GM12801 (cell line): Measurements from ENCODE around the gene EVC2.

ENCODE experiments used
- TF ChIP-seq, protein P1 (sequence below): IDR thresholded peaks from one replicate; pipeline ENCODE4 v1.5.1; 2011; ENCODE audit warnings: control low read depth; ENCODE audit not compliant: insufficient read length; ENCODE audit errors: extremely low read depth

The EVC2 gene

GRCh38 chr4:5618051-5618960 is 90.1 kb downstream of the EVC2 start:
- TF ChIP-seq, protein P1, sequence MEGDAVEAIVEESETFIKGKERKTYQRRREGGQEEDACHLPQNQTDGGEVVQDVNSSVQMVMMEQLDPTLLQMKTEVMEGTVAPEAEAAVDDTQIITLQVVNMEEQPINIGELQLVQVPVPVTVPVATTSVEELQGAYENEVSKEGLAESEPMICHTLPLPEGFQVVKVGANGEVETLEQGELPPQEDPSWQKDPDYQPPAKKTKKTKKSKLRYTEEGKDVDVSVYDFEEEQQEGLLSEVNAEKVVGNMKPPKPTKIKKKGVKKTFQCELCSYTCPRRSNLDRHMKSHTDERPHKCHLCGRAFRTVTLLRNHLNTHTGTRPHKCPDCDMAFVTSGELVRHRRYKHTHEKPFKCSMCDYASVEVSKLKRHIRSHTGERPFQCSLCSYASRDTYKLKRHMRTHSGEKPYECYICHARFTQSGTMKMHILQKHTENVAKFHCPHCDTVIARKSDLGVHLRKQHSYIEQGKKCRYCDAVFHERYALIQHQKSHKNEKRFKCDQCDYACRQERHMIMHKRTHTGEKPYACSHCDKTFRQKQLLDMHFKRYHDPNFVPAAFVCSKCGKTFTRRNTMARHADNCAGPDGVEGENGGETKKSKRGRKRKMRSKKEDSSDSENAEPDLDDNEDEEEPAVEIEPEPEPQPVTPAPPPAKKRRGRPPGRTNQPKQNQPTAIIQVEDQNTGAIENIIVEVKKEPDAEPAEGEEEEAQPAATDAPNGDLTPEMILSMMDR = no peak

GRCh38 chr4:5616331-5616950 is 91.9 kb downstream of the EVC2 start:
- TF ChIP-seq, protein P1 = no peak

DNA sequence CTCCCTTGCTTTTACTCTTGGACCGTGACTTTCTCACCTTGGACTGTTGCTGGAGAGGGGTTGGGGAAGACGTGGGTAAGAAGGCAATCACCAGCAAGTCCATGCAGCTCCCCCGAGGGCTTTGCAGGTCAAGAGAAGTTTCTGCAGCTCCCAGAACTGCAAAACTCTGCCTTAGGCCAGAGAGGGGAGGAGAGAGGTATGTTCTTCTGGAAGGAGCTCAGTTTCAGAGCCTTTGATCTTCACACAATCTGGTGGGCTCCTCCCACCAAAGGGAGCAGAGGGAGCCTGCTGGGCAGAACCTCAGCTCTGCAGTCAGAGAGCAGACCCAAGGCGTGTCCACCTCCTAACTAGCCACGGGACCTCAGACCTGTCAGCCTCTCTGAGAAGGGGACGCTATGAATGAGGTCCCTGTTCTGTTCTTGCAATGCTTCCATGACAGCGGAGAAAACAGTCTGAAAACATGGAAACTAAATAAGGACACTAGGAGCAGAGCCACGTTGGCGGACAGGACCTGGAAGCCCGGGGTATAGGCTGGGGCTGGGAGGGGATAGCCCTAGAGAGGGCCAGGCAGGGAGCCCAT is 92.8 kb downstream of the EVC2 start:
- TF ChIP-seq, protein P1 = no peak

DNA sequence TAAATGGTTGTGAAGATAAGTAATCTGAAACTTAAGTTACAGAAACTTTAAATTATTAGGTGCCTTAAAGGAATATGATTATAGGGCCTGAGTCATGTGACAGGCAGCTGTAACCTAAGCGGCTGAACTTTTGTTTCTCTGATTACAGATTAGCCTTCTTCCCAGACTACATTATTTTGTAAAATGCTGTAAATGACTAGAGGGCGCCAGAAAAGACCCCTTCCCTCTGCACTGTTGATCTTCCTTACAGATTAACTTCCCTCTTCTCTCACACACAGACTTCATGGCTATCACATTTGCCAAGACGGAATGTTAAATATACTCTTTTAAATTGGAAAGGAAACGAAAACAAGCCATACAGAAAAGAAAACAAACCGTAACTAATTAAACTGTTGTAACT is 96.6 kb downstream of the EVC2 start:
- TF ChIP-seq, protein P1 = no peak

DNA sequence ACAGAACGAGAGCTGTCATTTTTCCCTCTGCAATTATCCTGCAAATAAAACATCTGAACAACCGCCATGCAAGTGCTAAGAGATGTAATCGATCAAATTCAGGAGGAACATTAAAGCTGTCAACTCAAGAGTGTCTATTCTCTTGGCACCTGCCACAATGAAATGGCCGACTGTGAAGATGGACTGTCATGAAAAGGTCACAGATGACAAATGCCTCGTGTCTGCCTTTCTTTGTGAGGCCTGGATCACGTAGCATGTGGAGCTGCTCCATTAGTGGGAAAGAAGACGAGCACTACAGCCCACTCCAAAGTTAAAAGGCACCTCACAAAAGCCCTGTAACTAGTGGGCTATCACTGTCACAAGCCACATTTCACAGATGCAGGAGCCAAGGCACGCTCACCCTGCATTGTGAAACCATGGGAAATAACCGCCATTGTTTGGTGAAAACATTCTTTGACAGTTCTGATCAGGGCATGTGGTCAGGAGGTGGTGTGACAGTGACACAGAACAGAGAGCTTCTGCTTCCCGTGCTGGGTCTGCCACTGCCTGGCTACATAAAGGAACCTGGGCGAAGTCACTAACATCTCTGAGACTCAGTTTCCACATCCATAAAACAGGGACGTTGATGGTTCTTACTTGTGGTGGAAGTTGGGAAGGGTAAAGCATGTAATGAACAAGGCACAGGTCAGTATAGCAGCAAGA is 98.9 kb downstream of the EVC2 start:
- TF ChIP-seq, protein P1 = no peak

- TF ChIP-seq, protein P1 = no peak
Measured at GRCh38 chr4:5592272-5592671, 116.1 kb downstream of the EVC2 start.

- TF ChIP-seq, protein P1 = no peak
Measured at GRCh38 chr4:5589495-5589894, 118.9 kb downstream of the EVC2 start.
